Right renal cortex interstitium (tissue), 3 donors: ENCODE data around the gene SORT1. TPM values are rescaled to one million over a fixed set of nuclear protein-coding genes. Genes with fewer than 3 reads are reported as not detected.

Experiments
- DNase-seq, 3 donors: peaks; one replicate each; pipeline ENCODE4 v3.0.0-alpha.2; 2013; ENCODE audit warnings: low read depth in 3 of 3, low spot score in 2 of 3
- polyA plus RNA-seq, 3 donors: library from polyadenylated mRNA; unstranded; fragments of 120-200 nt; gene quantifications; one replicate each; pipeline ENCODE4 v1.2.1, GENCODE V29; 2013; ENCODE audit not compliant: insufficient read length in 3 of 3

The SORT1 gene
- polyA plus RNA-seq, 3 donors = 58.4 to 64.9 (median 60.2) TPM

DNA sequence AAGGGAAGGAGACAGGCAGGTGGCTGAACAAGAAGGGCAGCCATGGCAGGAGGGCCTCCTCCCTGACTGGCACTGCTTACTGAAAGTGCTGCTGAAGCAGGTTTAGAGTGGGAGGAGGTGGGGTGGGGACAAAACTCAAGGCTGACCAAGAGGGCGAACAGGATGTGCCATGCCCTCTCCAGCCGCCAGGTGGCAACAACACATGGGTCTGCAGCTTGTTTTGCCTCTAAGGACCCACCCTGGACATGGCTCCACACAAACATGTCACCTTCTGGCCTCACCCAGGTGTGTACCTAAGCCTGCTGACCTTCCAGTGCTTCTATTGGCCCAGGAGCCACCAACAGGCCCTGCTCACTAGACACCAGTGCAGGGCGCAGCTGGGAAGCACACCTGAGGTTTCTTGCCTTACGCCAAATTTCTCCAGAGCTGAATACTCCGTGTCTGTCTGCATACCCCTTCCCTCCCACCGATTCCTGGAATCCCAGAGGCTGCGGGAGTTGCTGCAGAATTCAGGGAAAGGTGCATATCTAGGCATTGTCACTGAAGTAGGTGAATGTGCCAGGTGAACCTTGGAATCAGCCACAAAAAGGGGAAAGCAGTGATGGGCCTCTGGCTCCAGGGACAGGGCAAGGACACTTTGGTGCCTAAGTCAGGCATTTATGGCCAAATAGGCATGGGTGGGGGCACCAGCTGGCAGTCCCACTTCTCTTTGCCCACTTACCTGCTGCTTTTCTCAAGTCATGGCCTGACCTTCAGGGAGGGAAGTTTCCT lies 120.1 kb downstream of the SORT1 start:
- no peak for DNase-seq

DNA sequence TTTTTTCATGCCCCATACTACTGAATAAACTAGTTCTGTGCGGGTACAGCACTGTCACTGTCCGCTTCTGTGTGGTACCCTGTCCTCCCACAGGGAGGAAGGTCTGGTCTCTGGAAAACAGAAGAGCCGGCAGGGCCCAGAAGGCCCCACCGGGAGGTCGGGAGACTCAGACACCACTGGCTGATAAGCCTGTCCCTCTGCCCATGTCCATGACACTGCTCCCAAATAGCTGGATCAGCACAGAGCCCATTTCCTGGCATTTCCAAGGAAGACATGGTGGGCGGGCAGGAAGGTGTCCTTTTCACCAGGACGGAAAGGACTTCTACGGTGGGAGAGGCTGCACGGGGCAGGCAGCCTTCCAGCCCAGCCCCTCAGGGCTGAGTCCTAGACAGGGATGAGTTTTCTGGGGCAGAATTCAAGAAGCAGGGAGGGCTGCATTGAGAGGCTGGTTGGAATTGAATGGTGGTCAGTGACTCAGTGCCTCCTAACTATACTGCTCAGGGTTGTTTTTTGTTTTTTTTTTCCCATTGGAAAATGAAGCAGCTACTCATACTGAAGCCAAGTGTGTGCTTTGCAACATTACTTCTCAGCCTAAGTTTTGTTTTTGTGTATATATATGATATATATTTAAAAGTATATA lies 121.9 kb downstream of the SORT1 start:
- DNase-seq = no peak

DNA sequence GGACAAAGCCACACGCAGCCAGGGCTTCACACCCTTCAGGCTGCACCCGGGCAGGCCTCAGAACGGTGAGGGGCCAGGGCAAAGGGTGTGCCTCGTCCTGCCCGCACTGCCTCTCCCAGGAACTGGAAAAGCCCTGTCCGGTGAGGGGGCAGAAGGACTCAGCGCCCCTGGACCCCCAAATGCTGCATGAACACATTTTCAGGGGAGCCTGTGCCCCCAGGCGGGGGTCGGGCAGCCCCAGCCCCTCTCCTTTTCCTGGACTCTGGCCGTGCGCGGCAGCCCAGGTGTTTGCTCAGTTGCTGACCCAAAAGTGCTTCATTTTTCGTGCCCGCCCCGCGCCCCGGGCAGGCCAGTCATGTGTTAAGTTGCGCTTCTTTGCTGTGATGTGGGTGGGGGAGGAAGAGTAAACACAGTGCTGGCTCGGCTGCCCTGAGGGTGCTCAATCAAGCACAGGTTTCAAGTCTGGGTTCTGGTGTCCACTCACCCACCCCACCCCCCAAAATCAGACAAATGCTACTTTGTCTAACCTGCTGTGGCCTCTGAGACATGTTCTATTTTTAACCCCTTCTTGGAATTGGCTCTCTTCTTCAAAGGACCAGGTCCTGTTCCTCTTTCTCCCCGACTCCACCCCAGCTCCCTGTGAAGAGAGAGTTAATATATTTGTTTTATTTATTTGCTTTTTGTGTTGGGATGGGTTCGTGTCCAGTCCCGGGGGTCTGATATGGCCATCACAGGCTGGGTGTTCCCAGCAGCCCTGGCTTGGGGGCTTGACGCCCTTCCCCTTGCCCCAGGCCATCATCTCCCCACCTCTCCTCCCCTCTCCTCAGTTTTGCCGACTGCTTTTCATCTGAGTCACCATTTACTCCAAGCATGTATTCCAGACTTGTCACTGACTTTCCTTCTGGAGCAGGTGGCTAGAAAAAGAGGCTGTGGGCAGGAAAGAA lies 122.9 kb downstream of the SORT1 start:
- DNase-seq = peak in 1 of 3 donors; percentile 61

DNA sequence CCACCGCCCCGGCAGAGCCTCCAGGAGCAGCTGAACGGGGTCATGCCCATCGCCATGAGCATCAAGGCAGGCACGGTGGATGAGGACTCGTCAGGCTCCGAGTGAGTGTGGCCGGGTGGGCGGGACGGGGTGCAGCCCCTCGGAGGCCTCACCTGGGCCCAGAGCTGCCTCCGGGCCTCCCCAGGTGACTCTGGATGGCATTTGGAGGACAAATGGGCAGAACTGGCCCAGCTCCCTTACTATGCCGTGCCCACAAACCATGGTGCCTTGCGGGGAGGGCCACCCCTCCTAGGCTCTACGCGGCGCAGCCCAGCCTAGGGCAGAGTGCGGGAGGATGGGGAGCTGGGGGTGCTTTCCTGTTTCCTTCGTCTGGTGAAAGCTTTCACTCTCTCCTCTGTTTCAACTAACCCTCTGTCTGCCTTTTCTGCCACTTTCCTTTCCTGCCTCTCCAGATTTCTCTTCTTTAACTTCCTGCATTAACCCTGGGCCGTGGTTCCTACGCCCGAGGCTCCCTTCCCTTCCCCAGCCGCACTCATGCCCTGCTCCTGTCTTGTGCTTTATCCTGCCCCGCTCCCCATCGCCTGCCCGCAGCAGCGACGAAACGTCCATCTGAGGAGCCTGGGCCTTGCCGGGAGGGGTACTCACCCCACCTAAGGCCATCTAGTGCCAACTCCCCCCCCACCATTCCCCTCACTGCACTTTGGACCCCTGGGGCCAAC lies 124.0 kb downstream of the SORT1 start:
- no peak for DNase-seq

DNA sequence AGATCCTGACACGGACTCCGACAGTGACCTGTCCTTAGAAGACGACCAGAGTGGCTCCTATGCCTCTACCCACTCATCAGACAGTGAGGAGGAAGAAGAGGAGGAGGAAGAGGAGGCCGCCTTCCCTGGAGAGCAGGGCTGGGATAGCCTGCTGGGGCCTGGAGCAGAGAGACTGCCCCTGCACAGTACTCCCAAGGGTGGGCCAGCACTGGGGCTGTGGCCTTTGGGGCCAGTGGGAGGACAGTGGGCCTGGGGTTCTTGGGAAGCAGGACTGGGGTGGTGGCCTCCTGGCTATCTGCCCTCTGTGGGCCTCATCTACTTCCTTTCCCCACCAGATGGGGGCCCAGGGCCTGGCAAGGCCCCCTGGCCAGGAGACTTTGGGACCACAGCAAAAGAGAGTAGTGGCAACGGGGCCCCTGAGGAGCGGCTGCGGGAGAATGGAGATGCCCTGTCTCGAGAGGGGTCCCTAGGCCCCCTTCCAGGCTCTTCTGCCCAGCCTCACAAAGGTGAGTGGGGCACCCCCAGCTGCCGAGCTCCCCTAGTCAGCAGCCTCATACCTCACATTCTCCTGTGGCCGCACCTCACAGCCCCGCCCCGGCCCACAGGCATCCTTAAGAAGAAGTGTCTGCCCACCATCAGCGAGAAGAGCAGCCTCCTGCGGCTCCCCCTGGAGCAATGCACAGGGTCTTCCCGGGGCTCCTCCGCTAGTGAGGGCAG lies 124.7 kb downstream of the SORT1 start:
- DNase-seq = no peak

DNA sequence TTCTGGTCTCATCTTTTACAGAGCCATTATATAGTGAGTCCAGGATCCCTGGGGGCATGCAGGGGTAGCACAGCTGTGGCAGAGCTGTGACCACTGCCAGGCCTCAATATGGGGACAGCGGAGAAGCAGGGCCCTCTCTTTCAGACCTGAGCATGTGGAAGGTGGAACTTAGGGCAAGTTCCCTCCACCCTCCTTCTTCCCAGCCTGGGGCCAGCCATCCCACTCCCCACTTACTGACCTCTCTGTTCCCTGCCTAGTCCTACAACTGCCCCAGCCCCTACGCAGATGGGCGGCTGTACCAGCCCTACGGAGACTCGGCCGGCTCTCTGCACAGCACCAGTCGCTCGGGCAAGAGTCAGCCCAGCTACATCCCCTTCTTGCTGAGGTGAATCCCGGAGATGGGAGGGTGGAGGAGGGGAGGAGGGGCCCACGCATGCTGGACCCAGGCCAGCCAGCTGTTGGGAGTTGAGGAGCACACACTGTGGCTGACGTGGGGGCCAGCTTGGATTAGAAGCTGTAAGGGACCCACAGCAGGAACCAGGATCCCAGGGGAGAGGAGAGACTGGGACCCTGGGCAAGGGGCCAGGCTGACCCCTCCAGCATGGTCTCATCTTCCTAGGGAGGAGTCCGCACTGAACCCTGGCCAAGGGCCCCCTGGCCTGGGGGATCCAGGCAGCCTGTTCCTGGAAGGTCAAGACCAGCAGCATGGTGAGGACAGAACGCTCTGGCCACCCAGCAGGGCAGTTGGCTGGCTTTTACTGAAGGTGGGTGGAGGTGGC lies 125.5 kb downstream of the SORT1 start:
- no peak for DNase-seq

DNA sequence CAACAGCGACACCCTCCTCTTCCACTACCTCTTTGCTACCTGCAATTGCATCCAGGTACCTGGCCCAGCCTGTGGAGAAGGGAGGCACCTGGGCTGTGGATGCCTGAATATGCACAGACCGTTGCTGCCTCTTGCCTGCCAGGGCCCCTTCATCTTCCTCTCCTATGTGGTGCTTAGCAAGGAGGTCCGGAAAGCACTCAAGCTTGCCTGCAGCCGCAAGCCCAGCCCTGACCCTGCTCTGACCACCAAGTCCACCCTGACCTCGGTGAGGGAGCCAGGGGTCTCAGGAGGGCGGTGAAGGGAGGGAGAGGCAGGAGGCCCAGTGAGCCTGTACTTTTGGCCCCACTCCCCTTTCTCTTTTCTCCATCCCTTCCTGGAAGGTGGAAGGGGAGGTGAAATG lies 126.3 kb downstream of the SORT1 start:
- no peak for DNase-seq

DNA sequence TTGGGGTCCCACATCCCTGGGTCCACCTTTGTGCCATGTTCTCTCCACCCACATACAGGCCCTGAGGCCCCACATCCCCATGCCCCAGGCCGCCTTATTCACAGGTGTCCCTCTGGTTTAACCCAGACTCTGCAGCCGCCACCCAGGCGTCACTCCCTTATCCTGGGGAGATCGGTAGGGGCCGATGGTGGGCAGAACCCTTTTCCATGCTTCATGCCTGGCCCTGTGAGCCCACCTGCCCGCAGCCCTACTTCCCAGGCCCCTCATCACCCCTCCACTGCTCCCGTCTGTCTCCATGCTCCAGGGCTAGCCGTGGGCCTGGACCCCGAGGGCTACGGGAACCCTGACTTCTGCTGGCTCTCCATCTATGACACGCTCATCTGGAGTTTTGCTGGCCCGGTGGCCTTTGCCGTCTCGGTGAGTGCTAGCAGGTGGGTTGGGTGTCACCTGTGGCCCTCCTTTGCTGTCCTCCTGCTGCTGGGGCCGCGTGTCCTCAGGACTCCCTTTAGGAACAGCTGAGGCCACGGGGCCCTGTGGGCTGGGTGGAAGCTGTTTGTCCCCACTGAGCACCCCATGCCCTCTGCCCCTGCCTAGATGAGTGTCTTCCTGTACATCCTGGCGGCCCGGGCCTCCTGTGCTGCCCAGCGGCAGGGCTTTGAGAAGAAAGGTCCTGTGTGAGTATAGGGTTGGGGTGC lies 126.9 kb downstream of the SORT1 start:
- DNase-seq = no peak

DNA sequence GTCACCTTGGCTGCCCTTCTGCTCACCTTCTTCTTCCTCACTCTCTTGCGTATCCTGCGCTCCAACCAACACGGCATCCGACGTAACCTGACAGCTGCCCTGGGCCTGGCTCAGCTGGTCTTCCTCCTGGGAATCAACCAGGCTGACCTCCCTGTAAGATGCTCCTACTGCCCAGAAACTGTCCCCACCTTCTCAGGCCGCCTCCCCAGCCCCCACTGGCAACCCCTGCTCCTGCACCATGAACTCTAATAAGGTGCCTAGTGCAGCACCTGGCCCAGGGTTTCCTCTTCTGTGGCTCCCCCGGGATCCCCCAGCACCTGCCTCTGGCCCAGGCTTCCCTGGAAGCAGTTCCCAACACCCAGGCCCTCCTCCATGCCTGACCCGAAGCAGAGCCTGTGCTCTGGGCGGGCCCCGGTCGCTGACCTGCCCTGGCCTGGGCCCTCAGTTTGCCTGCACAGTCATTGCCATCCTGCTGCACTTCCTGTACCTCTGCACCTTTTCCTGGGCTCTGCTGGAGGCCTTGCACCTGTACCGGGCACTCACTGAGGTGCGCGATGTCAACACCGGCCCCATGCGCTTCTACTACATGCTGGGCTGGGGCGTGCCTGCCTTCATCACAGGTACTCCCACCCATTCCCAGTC lies 127.6 kb downstream of the SORT1 start:
- DNase-seq = no peak

DNA sequence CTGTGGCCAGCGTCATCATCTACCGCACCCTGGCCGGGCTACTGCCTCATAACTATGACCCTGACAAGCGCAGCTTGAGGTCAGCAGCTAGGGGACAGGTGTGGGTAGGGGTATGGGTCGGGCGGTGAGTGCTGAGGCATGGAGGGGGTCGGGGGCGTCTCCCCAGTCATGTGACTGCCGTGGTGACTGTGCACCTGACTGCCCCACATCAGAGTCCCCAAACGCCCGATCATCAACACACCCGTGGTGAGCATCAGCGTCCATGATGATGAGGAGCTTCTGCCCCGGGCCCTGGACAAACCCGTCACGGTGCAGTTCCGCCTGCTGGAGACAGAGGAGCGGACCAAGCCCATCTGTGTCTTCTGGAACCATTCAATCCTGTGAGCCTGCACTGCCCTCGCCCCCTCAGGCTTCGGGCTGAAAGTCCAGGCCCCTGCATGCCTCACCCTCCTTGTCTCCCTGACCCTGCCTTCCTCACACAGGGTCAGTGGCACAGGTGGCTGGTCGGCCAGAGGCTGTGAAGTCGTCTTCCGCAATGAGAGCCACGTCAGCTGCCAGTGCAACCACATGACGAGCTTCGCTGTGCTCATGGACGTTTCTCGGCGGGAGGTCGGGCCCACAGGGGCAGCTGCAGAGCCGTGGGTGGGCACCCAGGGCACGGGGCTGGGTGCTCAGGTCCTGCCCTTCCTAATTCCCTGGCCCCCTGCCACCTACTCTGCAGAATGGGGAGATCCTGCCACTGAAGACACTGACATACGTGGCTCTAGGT lies 128.3 kb downstream of the SORT1 start:
- no peak for DNase-seq

DNA sequence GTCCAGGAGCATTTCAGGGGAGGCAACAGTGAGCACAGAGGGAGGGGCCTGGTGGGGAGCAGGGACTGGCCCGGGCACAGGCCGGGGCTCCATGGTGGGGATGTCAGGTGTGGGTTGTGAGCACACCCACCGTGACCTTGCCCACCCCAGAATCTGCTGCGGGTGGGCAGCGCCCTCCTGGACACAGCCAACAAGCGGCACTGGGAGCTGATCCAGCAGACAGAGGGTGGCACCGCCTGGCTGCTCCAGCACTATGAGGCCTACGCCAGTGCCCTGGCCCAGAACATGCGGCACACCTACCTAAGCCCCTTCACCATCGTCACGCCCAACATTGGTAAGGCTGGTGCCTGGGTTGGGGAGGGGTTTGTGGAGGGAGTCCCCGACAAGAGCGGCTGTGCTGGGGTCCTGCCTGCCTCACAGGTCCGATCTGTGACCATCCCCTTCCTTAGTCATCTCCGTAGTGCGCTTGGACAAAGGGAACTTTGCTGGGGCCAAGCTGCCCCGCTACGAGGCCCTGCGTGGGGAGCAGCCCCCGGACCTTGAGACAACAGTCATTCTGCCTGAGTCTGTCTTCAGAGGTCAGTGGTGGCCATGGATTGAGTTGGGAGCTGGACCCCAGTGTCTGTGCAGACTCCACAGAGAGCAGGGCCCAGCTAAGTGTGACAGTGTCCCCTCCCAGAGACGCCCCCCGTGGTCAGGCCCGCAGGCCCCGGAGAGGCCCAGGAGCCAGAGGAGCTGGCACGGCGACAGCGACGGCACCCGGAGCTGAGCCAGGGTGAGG lies 129.1 kb downstream of the SORT1 start:
- DNase-seq = no peak

DNA sequence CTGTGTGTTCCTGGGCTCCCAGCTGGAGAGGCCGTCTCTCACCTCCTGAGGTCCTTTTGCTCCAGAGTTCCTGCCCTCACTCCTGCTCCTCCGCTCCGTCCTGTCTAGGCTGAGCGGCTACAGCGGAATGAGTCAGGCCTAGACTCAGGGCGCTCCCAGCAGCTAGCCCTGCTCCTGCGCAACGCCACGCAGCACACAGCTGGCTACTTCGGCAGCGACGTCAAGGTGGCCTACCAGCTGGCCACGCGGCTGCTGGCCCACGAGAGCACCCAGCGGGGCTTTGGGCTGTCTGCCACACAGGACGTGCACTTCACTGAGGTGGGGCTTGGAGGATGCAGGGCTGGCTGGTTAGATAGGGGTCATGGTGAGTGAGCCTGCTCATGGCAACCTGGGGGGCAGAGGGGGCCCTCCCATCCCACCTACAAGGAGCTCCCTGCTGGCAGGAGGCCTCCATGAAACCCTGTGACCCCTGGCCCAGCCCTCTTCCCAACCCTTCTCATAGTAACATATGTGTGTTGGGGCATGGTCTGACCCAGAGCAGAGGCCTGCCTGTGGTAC lies 129.9 kb downstream of the SORT1 start:
- no peak for DNase-seq

DNA sequence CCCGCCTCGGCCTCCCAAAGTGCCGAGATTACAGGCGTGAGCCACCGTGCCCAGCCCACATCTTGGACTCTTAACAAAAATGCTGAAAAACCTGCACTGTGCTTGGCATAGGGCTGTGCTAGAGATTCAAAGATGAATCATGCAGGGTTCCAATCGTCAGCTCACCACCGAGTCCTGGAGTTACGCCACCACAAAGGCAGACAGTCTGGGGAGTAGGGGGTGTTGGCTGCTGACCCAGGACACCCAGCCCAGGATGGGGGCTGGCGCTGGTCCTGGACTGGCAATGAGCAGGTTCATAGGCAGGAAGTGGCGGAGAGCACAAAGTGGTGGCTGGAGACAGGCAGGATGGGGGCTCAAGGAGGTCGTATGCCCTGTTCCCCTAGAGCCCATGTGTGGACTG lies 130.8 kb downstream of the SORT1 start:
- no peak for DNase-seq

DNA sequence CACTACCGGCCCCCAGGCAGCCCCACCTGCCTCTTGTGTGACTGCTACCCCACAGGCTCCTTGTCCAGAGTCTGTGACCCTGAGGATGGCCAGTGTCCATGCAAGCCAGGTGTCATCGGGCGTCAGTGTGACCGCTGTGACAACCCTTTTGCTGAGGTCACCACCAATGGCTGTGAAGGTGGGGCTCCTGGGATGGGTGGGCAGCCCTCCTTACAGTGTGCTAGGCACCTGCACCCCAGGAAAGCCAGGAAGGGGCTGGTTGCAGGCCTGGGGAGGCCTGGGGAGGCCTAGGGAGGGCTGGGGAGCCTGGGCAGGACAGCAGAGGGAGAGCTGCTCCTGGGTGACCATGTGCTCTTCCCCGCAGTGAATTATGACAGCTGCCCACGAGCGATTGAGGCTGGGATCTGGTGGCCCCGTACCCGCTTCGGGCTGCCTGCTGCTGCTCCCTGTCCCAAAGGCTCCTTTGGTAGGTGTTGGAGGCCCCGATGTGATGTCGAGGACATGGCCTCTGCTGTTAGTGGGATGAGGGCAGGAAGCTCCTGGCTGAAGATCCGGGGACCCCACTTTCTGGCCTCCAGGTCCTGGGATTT lies 131.9 kb downstream of the SORT1 start:
- DNase-seq = no peak

DNA sequence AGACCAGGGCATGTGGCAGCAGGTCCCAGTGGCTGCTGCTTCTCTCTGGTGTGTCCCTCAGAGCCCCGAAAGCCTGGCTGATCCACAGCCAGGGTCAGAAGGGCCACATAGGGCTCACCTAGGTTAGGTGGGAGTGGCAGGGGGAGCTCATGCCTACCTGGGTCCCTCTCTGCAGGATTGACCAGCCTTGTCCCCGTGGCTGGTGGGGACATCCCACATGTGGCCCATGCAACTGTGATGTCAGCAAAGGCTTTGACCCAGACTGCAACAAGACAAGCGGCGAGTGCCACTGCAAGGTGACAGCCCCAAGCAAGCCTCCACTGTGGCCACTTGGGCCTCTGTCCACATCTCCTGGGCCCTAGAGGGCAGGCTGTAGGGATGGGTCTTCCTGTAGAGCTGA lies 132.7 kb downstream of the SORT1 start:
- DNase-seq = no peak

DNA sequence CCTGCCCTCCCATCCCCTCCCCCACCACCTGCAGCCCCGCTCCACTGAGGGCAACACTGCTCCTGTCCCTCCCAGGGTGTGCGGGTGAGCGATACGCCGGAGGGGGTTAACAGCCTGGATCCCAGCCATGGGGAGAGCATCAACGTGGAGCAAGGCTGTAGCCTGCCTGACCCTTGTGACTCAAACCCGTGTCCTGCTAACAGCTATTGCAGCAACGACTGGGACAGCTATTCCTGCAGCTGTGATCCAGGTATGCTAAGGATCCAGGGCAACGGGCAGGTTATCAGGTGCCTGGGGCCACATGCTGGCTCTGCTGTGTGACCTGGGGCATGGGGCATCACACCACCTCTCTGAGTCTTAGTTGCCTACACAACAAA lies 133.4 kb downstream of the SORT1 start:
- no peak for DNase-seq
